HG03025 (cell line): Measurements from ENCODE around the gene PTK6.

ENCODE experiments used
- ATAC-seq: cut with Tn5 transposase; IDR thresholded peaks from one replicate; pipeline ENCODE4 v1.9.1; 2021; ENCODE audit warnings: mild to moderate bottlenecking, moderate library complexity; ENCODE audit not compliant: unreplicated experiment, low FRiP score

The PTK6 gene

DNA sequence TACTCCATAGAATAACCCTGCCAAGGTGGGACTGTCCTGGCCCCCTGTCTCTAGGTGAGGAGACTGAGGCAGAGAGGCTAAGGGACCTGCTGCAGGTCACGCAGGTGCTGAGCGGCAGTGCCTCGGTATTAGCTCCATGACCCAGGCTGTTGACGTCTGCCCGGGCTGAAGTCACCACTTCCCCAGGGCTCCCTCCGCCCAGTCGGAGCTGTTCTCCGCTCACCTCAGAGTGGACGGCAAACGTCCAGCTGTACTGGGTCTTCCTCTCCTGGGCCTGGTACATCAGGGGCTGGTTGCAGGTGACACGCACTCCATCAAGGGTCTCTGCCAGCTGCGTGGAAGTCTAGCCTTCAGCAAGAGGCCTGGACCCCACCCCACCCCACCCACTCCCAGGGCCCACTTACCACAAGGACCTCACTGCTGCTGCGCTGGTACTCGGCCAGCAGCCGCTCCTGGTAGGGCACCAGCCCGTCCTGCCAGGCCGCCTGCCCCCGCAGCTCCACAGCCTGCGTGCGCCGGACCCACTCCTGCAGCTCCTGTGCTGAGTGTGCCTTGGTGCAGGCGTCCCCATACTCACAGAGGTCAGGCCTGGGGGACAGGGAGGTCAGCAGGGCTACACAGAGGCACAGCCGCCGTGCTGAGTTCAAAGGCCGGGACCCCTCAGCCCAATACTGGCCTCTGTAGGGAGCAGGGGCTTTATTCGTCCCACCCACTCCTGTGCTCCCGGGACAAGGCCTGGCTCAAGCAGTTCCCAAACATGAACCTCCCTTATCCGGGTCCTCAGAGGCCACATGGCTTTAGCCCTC lies 33.3 kb upstream of the PTK6 start:
- ATAC-seq, result no peak

DNA sequence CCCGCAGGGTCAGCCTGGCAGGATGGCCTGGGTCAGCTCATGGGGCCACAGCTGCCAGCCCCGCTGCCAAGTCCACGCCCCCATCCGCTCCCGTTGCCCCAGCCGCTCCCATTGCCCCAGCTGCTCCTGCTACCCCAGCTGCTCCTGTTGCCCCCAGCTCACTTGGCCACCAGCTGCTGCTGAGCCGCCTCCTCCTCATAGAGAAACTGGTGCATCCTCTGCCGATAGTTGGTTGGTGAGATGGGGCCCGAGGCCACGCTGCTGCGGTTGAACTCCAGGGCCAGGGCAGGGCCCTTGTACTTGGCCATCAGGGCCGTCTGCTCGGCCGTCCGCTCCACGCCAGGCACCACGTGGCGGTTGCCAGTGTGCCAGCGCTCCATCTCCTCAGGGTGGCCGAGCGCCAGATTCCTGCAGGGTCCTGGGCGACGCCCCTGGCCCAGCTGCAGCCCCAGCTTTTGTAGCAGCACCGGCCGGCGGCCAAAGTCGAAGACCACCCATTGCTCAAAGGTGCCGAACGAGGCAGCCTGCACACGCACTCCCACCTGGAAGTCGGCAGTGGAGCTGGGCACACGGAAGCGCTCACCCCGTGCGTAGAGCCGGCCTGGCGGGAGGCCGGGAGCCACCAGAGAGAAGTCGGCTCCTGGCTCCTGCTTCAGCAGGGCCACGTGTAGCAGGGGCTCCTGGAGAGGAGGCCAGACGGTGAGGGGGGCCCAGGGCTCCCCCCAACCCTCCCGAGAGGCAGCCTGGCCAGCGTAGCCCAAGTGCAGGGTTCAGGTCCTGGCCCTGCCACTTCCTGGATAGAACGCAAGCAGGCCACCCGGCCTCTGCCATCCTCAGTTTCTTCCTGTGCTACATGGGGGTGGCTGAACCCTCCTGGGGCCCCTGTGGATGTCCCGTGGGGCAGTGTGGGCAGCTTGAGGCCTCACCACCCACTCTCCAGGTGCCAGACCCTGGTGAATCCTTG lies 32.1 kb upstream of the PTK6 start:
- ATAC-seq, result no peak

DNA sequence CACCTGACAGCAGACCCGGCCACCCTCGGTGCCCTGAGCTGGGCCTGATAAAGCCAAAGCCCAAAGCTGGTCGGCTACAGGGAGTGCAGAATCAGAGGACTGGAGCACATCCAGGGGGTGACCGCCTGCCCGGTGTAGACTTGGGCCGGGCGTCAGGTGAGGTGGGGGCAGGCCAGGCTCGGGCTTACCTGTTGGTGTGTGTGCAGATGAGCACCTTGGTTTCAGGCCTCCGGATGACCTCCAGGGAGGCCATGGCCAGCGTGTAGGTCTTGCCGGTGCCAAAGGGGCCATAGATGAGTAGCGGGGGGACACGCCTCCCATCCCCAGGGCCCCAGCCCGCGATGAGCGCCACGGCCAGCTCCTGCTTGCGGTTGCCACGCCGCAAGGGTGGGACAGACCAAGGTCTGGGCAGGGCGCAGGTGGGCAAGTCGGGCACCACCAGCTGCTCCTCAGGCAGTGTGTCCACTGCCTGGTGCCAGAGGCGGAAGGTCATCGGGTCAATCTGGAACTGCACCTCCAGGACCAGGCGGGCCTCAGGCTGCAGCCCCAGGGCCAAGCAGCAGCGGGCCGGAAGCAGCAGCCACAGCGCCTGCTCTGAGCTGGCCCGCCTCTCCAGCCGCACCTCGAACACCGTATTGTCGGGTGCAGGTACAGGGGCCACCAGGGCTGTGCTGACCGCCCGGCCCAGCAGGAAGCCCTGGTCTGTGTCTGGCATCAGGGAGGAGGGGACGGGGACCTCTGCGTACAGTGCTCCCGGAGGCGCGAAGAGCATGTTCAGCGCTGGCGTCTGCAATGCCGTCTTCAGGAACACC lies 31.2 kb upstream of the PTK6 start:
- ATAC-seq, result no peak

DNA sequence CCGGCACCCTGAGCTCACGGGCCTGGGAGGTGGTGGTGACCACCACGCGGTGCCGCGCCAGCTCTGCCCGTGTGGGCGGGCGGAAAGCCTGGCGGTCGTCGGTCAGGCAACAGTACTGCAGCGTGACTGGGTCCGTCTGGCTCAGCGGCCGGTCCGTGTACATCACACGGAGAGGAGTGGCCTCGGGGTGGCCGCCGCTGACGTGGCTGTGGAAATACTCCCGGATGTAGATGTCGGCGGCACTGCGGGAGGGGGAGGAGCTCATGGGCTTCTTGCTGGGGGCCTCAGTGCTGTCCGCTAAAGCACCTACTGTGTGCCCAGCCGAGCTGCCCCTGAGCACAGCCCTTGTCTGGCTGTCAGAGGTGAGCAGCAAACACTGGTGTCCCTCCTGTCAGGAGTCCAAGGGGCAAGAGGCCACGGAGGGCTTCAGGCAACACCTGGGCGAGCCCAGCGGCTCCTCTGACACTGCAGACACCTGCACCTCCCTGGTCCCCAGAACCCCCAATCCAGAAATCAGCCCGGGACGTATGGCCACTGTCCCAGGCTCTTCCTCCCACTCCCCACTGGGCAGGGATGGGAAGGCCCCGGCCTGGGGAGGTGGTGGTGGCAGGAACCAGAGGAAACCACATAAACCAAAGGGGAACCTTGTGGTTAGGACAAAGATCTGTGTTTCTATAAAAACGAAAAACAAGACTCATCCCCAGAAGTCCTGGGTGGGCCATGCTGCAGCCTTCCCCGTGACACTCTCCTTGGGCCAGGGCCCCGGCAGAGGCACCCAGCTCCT lies 30.4 kb upstream of the PTK6 start:
- ATAC-seq, result no peak

DNA sequence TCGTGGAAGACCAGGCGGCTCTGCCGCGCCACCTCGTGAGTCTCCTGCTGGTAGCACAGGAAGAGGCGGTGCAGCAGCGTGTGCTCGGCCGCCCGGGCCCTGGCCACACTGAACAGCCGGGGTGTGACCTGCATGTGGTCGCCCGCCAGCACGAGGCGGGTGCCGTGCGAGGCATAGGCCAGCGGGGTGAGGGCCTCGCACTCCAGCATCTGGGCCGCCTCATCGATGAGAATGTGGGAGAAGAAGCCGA lies 29.9 kb upstream of the PTK6 start:
- ATAC-seq, result no peak

DNA sequence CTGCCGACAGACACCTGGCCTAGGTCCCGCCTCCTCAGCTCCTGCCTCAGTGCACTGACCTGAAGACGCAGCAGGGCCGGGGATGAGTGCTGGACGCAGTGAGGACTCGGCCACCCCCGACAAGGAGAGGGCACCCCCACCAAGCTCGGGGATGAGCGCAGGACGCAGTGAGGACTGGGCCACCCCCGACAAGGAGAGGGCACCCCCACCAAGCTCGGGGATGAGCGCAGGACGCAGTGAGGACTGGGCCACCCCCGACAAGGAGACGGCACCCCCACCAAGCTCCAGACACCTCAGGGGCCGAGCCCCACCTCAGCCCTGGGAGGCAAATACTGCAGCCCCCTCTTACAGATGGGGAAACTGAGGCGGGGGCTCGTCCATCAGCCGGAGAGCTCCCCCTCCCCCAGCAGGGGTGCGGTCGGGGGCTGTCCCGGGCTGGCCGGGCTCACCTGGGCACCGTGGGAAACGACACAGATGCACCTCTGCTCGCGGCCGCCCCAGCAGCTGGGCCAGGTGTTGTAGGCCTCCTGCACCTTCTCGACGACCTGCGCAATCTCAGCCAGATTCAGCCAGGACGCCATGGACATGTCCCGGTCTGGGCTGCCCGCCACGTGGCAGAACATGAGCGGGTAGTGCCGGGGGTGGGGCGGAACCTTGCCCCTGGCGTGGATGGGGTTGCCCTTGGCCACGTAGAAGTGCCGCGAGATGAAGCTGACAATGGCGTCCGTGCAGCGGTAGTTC lies 29.4 kb upstream of the PTK6 start:
- ATAC-seq, result no peak

DNA sequence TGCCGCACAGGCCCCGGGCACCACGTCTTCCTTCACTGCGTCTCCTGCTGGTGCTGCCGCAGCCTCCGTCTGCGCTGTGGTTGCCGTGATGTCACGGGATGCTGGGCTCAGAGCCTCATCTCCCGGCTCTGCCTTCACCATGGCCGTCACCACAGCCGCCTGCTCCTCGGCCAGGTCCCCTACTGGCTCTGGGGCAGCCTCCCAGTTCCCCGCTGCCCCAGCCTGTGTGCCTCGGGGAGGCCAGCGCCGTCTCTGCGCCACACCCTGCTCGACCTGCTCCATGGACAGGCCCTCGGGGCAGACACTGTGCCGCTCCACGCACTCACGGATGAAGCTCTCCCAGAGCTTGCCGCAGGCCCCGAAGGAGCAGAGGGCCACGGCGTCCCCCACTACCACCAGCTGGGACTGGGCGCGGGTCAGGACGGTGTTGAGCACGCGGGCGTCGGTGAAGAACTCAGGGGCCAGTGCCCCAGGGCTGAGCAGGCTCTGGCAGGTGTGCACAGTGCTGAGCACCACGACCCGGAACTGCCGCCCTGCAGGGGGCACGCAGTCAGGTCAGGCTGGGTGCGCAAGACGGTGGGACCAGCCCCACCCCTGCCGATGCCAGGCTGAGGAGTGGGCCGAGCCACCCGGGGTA lies 28.6 kb upstream of the PTK6 start:
- ATAC-seq, result no peak

DNA sequence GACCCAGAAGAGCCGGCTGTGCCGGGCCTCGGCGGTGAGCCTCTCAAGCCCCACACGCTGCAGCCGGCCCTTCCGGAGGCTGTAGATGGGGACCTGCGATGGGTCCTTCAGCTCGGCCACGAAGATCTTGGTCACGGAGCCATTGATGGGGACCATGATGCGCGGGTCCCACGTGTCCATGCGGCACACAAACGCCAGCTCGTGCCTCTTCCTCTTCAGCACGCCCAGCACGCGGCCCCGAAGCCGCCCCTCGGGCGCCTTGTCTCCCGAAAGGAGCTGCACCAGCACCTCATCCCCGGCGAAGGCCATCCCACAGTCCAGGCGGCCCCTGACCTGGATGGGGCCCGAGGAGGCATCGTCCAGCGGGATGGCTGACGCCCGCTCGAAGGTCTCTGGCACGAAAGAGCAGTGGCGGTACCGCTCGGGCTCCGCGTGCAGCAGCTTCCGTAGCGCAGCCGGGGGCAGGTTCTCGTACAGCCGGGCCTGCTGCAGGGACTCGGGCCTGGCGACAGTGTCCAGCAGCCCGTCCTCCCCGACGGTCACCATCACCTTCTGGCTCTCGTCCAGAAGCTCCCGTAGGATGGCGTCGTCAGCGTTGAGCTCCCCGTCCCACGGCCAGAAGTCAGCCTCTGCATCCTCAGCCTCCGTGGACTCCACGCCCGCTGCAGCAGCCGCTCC lies 28.0 kb upstream of the PTK6 start:
- ATAC-seq, result no peak

DNA sequence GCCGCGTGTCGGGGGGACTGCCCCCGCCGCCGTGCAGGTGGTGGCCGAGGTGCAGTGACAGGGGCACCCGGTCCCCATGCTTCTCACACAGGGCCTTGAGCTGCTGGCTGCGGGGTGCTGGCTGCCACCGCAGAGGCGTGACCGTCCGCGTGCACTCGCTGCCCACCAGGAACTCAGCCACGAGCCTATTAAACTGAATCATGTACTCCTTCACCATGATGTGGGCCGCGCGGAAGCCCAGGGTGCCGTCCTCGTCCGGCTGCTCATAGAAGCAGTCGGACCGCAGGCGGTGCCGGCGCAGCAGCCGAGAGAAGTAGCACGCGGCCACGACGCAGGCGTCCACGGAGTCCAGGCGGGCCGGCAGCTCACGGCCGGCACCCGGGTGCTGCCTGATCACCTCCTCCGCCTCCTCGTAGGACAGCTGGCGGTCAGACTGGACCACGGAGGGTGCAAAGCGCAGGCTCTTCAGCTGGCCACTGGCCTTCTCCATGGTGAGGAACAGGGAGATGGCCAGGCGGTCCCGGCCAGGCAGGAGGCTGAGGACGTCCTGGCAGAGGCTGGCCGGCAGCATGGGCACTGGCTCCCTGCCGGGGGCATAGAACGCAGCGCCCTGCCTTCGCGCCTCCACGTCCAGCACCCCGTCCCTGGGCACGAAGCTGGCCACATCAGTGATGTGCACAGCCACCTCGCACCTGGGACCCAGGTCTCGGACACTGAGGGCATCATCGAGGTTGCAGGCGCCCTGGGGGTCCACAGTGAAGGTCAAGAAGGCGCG lies 27.0 kb upstream of the PTK6 start:
- no peak for ATAC-seq

DNA sequence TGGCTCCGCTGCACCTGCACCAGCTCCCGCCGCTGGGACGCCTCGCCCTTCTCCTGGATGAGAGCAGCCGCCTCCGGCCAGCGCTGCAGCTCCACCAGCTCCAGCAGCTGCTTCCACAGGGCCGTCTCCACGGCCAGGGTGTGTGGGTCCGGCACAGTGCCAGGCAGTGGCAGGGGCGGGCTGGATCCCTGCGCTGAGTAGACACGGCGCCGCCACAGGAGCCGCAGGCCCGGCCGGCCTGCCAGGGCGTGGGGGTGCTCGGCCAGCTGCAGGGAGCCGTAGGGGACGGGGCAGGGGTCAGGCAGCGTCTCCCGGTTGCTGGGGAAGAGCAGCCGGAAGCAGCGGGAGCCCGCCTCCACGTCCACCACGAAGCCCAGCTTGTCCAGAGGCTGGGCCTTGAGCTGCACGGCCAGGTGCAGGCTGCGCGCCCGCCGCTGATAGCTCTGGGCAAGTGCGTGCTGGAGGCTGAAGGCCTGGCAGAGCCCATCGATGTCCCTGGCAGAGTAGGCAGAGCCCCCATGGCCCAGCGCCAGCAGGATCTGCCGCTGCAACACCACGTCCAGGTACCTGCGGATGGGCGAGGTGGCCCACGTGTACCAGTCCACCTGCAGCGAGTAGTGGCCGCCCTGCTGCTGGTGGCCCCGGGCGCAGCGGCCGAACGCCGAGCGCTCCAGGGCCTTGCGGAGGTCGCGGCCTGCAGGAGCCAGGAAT lies 26.2 kb upstream of the PTK6 start:
- no peak for ATAC-seq

DNA sequence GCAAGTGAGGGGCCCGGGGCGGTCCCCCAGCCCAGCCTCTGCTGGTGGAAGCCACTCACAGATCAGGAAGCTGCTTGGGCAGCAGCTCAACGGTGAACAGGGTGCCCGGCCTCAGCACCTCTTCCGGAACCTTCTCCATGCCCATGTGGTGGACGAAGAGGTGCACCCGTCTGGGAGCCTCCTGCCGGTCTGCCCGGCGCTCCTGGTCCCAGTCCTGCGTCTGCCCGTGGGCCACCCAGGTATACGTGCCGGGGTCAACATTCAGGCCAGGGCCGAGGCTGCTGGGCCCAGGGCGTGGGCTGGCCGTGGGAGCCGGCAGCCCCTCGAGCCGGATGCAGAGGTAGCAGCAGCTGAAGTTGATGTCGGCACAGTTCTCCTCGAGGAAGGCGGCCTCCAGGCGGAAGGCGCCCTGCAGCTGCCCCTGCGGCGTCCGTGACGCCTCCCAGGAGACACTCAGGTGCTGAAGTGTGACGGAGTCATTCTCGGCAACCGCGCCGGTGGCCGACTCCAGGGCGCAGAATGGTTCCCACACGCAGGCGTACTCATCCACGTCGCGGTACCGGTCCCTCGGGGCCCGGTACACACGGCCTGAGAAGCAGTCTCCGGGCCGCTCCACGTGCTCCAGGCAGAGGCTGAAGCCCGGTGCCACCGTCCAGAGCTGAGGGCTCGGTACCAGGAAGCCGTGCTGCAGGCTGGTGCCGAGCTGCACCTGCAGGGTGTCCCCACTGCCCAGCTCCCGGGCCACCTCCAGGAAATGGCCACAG lies 25.5 kb upstream of the PTK6 start:
- no peak for ATAC-seq

DNA sequence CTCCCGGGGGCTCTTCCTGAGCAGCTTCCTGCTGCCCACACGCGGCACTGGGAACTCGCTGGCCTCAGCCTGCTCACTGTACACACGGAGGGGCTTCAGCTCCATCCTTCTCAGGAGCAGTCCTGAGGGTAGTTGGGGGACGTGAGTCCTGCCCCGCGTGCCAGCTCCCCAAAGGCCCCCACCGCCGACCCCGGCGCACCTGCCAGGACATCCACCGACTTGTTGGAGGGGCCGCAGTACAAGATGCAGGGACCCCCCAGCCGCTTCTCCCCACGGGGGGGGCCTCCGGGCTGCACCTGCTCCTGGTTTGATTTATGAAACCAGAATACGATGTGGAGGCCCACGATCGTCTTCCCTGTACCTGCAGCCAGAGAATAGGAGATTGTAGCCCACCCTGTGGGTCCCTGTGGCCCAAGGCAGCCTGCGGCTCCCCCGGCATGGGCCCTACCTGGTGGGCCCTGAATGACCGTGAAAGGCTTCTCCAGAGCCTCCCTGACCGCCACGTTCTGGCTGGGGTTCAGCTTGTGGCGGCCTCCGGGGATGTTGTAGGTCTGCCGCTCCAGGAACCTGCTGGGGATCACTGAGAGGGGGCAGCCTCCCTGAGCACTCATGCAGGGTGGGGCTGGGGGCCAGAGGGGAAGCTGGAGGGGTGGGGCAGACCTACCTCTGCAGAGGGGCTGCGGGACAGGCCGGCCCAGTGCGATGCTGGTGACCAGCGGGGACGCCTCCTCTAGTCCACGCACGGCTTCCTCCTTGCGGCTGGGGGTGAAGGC lies 24.6 kb upstream of the PTK6 start:
- no peak for ATAC-seq

DNA sequence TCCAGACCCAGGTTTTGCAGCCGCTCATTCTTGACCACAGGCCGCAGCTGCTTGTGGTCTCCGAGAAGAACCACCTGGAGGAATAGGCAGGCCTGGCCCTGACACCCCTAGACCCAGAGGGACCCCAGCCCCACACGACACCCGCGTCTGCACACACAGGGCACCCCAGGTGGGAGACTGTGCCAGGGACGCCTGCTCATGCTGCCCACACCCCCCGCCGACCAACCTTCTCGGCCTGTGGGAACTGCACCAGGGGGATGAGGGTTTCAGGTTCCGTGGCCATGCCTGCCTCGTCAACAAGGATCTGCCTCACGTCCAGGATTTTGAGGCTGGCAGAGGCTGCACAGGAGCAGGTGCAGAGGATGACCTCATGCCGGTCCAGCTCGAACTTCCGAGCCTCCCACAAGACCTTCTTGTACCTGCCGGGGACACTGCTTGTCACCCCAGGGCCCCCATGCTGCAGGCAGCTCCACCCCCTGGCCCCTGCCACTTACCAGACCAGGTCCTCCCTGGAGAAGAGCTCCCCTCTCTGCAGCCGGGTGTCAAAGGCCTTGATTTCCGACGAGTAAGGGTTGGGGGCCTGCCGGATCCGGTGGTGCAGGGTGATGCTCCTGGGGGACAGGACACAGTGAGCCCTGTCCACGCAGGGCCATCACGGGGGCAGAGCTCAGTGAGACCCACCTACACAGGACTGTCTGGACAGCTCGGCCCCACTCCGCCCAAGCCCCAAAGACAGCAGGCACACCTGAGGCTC lies 23.9 kb upstream of the PTK6 start:
- ATAC-seq, result no peak

DNA sequence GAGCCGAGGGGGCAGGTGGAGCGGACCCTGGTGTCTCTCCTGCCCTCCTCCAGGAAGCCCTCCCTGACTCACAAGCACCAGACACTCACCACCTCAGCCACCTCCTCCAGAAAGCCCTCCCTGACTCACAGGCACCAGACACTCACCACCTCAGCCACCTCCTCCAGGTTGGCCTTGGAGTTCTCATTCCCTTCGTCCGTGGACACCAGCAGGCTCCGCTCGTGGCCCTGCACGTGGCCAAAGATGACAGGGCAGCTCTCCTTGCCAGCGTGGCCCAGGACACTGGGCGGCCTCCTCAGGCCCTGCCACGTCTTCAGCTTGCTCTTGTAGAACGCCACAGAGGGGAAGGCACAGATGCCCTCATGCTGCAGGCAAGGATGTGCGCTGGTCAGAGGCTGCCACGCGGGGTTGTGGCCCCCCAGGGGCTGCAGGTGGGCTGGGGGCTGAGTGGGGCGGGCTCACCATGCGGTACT lies 23.2 kb upstream of the PTK6 start:
- no peak for ATAC-seq
